ENCODE measurements around the gene RXRB. TPM values are rescaled to one million over a fixed set of nuclear protein-coding genes. Genes with fewer than 3 reads are reported as not detected.
"Not testable (repeated sequence)": the region's sequence is repeated elsewhere in the genome, so short reads cannot be mapped to it uniquely, and the experiment has no call there.

Gene RXRB
- polyA plus RNA-seq, 3 donors, result 4.5 to 74.5 (median 5.1) TPM

DNA sequence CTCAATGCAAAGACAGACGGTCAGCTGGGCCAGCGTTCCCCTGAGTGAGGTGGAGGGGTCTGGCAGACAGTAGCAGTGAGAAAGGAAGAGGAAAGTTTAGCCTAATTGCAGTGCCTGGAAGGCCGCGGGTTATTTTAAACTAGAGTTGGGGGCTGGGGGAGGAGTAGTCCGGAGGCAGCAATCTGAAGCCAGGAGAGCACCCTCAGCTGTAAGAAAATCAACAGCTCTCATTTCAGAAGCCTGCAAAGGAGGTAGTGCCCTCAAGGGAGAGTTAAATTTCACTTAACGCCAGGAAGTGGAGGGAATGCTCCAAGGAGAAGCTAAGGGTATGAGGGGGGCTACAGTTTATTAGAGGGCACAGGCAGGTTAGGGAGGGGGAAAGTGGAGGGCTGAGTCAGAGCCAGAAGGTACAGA, 34.8 kb upstream of the RXRB start:
- Mint-ChIP-seq H3K27ac (no peak overlapping the region), H3K4me3 (no peak overlapping the region), H3K9me3 (peaks cover 0 to 5% (median 0%) of the 10 kb centered on the region in 7 donors), H3K4me1 (no peaks in the 10 kb centered on the region), H3K27me3 (ENCODE audit: low read depth in 3 of 3) (peaks cover 14 to 25% (median 23%) of the 10 kb centered on the region in 3 donors), H3K36me3 (no peaks in the 10 kb centered on the region)
- Histone ChIP-seq H3K9ac (ENCODE audit: insufficient read depth, low read length, poor library complexity, severe bottlenecking) (no peak overlapping the region), H3K36me3 (replicated peaks in 1 of 2; ENCODE audit: control insufficient read depth in 1 of 2, insufficient read depth in 2 of 2, low read length in 2 of 2) (no peaks in the 10 kb centered on the region), H3K79me2 (ENCODE audit: insufficient read depth, low read length) (no peaks in the 10 kb centered on the region), H2AFZ (ENCODE audit: insufficient read depth, low read depth, low read length, poor library complexity, severe bottlenecking) (no peak overlapping the region), H3K27ac (ENCODE audit: low read depth in 1 of 2, low read length in 2 of 2) (no peak overlapping the region), H4K20me1 (ENCODE audit: insufficient read depth, low read length) (no peaks in the 10 kb centered on the region), H3K4me1 (ENCODE audit: control insufficient read depth in 1 of 2, insufficient read depth in 2 of 2, low read length in 2 of 2) (no peaks in the 10 kb centered on the region), H3K9me3 (replicated peaks in 1 of 2; ENCODE audit: control insufficient read depth in 1 of 2, insufficient read depth in 1 of 2, low read length in 2 of 2) (no peaks in the 10 kb centered on the region), H3K27me3 (ENCODE audit: control insufficient read depth in 2 of 2, insufficient read depth in 2 of 2, low read length in 2 of 2) (peaks cover 2 to 11% of the 10 kb centered on the region in 2 donors), H3K4me2 (replicated peaks; ENCODE audit: extremely low read depth, low read length, poor library complexity, severe bottlenecking) (no peak overlapping the region), H3K4me3 (replicated peaks in 1 of 3; ENCODE audit: low read depth in 2 of 3, low read length in 3 of 3) (no peak overlapping the region)
- TF ChIP-seq, protein P1, sequence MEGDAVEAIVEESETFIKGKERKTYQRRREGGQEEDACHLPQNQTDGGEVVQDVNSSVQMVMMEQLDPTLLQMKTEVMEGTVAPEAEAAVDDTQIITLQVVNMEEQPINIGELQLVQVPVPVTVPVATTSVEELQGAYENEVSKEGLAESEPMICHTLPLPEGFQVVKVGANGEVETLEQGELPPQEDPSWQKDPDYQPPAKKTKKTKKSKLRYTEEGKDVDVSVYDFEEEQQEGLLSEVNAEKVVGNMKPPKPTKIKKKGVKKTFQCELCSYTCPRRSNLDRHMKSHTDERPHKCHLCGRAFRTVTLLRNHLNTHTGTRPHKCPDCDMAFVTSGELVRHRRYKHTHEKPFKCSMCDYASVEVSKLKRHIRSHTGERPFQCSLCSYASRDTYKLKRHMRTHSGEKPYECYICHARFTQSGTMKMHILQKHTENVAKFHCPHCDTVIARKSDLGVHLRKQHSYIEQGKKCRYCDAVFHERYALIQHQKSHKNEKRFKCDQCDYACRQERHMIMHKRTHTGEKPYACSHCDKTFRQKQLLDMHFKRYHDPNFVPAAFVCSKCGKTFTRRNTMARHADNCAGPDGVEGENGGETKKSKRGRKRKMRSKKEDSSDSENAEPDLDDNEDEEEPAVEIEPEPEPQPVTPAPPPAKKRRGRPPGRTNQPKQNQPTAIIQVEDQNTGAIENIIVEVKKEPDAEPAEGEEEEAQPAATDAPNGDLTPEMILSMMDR (IDR thresholded peaks at IDR 0.05), result no peak
- no peak for DNase-seq
- intact Hi-C loops (cut with micrococcal nuclease), result no loop called here
- WGBS (ENCODE audit: insufficient coverage), result 46% methylated on average over 5 of the region's 6 CpGs

DNA sequence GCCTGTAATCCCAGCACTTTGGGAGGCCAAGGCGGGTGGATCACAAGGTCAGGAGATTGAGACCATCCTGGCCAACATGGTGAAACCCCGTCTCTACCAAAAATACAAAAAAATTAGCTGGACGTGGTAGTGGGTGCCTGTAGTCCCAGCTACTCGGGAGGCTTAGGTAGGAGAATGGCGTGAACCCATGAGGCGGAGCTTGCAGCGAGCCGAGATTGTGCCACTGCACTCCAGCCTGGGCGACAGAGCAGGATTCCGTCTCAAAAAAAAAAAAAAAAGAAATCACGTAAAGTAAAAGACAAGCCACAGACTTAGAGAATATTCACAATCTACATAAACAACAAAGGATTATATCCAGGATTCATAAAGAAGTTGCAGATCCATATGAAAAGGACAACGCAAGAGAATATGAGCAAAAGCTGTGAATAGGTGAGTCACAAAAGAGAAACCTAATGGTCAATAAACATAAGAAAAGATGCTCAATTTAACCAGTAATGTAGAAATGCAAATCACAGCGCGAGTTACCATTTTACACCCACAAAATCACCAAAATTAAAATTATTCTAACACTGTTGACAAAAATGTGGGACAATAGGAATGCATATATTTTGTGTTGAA, 26.1 kb upstream of the RXRB start:
- H3K9ac ChIP-seq (ENCODE audit: insufficient read depth, low read length, poor library complexity, severe bottlenecking); H3K27ac Mint-ChIP-seq; H3K27ac ChIP-seq (ENCODE audit: low read depth in 1 of 2, low read length in 2 of 2); H3K4me3 Mint-ChIP-seq; H3K4me1 Mint-ChIP-seq; H3K4me3 ChIP-seq (replicated peaks in 1 of 3; ENCODE audit: low read depth in 2 of 3, low read length in 3 of 3); H3K4me2 ChIP-seq (replicated peaks; ENCODE audit: extremely low read depth, low read length, poor library complexity, severe bottlenecking); H2AFZ ChIP-seq (ENCODE audit: insufficient read depth, low read depth, low read length, poor library complexity, severe bottlenecking); H3K4me1 ChIP-seq (ENCODE audit: control insufficient read depth in 1 of 2, insufficient read depth in 2 of 2, low read length in 2 of 2); H3K9me3 Mint-ChIP-seq; intact Hi-C loops (cut with micrococcal nuclease); H3K79me2 ChIP-seq (ENCODE audit: insufficient read depth, low read length); H3K36me3 ChIP-seq (replicated peaks in 1 of 2; ENCODE audit: control insufficient read depth in 1 of 2, insufficient read depth in 2 of 2, low read length in 2 of 2); H4K20me1 ChIP-seq (ENCODE audit: insufficient read depth, low read length); H3K36me3 Mint-ChIP-seq; H3K9me3 ChIP-seq (replicated peaks in 1 of 2; ENCODE audit: control insufficient read depth in 1 of 2, insufficient read depth in 1 of 2, low read length in 2 of 2); DNase-seq: not testable (repeated sequence)
- peaks cover 15 to 39% of the 10 kb centered on the region in 2 donors for H3K27me3 ChIP-seq (ENCODE audit: control insufficient read depth in 2 of 2, insufficient read depth in 2 of 2, low read length in 2 of 2)
- peaks cover 28 to 50% (median 30%) of the 10 kb centered on the region in 3 donors for H3K27me3 Mint-ChIP-seq (ENCODE audit: low read depth in 3 of 3)
- 57% methylated on average over 6 of the region's 14 CpGs for WGBS (ENCODE audit: insufficient coverage)
